ENCODE measurements around the gene SIRT3.
"Not testable (repeated sequence)": the region's sequence is repeated elsewhere in the genome, so short reads cannot be mapped to it uniquely, and the experiment has no call there.

DNA sequence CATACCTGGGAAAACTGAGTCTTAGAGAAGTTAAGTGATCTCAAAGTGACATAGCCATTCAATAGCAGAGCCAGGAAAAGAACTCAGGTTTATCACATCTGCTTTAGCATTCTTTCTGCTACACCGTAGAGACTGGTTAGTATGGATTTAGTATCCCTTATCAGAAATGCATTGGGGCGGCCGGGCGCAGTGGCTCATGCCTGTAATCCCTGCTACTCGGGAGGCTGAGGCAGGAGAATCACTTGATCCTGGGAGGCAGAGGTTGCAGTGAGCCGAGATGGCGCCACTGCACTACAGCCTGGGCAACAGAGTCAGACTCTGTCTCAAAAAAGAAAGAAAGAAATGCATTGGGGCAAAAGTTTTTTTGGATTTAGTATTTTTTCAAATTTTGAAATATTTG is 2.2 kb upstream of the SIRT3 start:
- TF ChIP-seq, protein P1, sequence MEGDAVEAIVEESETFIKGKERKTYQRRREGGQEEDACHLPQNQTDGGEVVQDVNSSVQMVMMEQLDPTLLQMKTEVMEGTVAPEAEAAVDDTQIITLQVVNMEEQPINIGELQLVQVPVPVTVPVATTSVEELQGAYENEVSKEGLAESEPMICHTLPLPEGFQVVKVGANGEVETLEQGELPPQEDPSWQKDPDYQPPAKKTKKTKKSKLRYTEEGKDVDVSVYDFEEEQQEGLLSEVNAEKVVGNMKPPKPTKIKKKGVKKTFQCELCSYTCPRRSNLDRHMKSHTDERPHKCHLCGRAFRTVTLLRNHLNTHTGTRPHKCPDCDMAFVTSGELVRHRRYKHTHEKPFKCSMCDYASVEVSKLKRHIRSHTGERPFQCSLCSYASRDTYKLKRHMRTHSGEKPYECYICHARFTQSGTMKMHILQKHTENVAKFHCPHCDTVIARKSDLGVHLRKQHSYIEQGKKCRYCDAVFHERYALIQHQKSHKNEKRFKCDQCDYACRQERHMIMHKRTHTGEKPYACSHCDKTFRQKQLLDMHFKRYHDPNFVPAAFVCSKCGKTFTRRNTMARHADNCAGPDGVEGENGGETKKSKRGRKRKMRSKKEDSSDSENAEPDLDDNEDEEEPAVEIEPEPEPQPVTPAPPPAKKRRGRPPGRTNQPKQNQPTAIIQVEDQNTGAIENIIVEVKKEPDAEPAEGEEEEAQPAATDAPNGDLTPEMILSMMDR (IDR thresholded peaks at IDR 0.05; ENCODE audit: insufficient read depth, low read length, poor library complexity, severe bottlenecking): not testable (repeated sequence)
- TF ChIP-seq EZH2phosphoT487 (conservative IDR thresholded peaks at IDR 0.05; ENCODE audit: low read length): not testable (repeated sequence)

All from SU-DHL-6 (cell line).